Left lung (tissue), 10 donors: ENCODE data around the gene GPR35. TPM values are rescaled to one million over a fixed set of nuclear protein-coding genes. Genes with fewer than 3 reads are reported as not detected.
A peak's percentile ranks its signal among the peaks of the same experiment; 100 is the strongest.

Experiments used
- ATAC-seq: fragments of 200-7000 bp; cut with Tn5 transposase; one replicate; pipeline ENCODE4 v1.9.1; 2020; ENCODE audit warnings: moderate library complexity
- DNase-seq, 4 donors: peaks; one replicate each; pipeline ENCODE4 v3.0.0-alpha.2; 2013 to 2020
- H3K27ac ChIP-seq, 2 donors: fragments of 200-600 bp; sonication (generic) in 1 of 2; one replicate each; pipeline versions ENCODE4 v1.5.0 to v1.8.0; 2020 to 2021
- H3K27me3 ChIP-seq, 2 donors: fragments of 200-600 bp; sonication (generic) in 1 of 2; one replicate each; pipeline versions ENCODE4 v1.5.0 to v1.8.0; 2020 to 2021
- H3K36me3 ChIP-seq, 2 donors: fragments of 200-600 bp; sonication (generic) in 1 of 2; one replicate each; pipeline versions ENCODE4 v1.5.0 to v1.8.0; 2020 to 2021
- H3K4me1 ChIP-seq, 2 donors: fragments of 200-600 bp; one replicate each; pipeline ENCODE4 v1.8.0; 2021
- H3K4me3 ChIP-seq, 2 donors: fragments of 200-600 bp; sonication (generic) in 1 of 2; one replicate each; pipeline versions ENCODE4 v1.5.0 to v1.8.0; 2020 to 2021; ENCODE audit warnings: mild to moderate bottlenecking in 1 of 2
- H3K9me3 ChIP-seq, 2 donors: fragments of 200-600 bp; sonication (generic) in 1 of 2; one replicate each; pipeline versions ENCODE4 v1.5.0 to v1.8.0; 2020 to 2021
- CTCF ChIP-seq, 2 donors: fragments of 200-600 bp; sonication (generic) in 1 of 2; IDR thresholded peaks; one replicate each; pipeline versions ENCODE4 v1.5.0 to v1.8.0; 2021; ENCODE audit warnings: antibody characterized with exemption in 2 of 2
- intact Hi-C, 2 donors: fragments of 100-400 bp; cut with DNase I; formaldehyde crosslinking; loops; one replicate each; pipeline versions ENCODE4 v1.11.2 to v1.14.2; 2022
- polyA plus RNA-seq, 6 donors: library from polyadenylated mRNA; unstranded; fragments of 120-200 nt; gene quantifications; one replicate each; pipeline ENCODE4 v1.2.1, GENCODE V29; 2013; ENCODE audit not compliant: insufficient read length in 6 of 6
- total RNA-seq, 2 donors: library from RNA; stranded (reverse); fragmentation: NEBNext Ultra II Directional; extraction: Animal tissue kit (Norgen Biotek cat#: 25700); gene quantifications; one replicate each; pipeline ENCODE4 v1.2.1, GENCODE V29; 2021
- donor health status: DM: no; HTN: yes; CAD: no.
- donor health status: DM: no; HTN: no; CAD: no.

GPR35 gene
- total and polyA plus RNA-seq, 8 donors = 1.1 to 6.0 (median 2.7) TPM

- intact Hi-C loops = no loop called here
- Histone ChIP-seq H3K27ac (no peak overlapping the region), H3K27me3 (no peaks in the 10 kb centered on the region), H3K9me3 (no peaks in the 10 kb centered on the region), H3K36me3 (peaks cover 0 to 99% of the 10 kb centered on the region in 2 donors), H3K4me1 (no peaks in the 10 kb centered on the region), H3K4me3 (no peak overlapping the region)
- TF ChIP-seq CTCF (IDR thresholded peaks at IDR 0.05) = no peak
- DNase-seq (peak in 2 of 4 donors; percentile 28 to 72), ATAC-seq (no peak)
Measured at GRCh38 chr2:240594511-240595380, 30.5 kb upstream of the GPR35 start.

- Histone ChIP-seq H3K4me3 (no peak overlapping the region), H3K36me3 (peaks cover 0 to 98% of the 10 kb centered on the region in 2 donors), H3K9me3 (no peaks in the 10 kb centered on the region), H3K27ac (no peak overlapping the region), H3K4me1 (no peaks in the 10 kb centered on the region), H3K27me3 (no peaks in the 10 kb centered on the region)
- intact Hi-C loops = no loop called here
- ATAC-seq (peak; percentile 34), DNase-seq (peak in 1 of 4 donors; percentile 28)
- TF ChIP-seq CTCF (IDR thresholded peaks at IDR 0.05) = no peak
Measured at GRCh38 chr2:240595381-240596079, 29.8 kb upstream of the GPR35 start.

GRCh38 chr2:240596080-240596460 is 29.2 kb upstream of the GPR35 start:
- peaks cover 0 to 98% of the 10 kb centered on the region in 2 donors for H3K36me3 ChIP-seq
- peak in 2 of 4 donors; percentile 23 to 56 for DNase-seq
- H3K27me3 ChIP-seq = no peaks in the 10 kb centered on the region
- H3K9me3 ChIP-seq = no peaks in the 10 kb centered on the region
- no peaks in the 10 kb centered on the region for H3K4me1 ChIP-seq
- no peak overlapping the region for H3K4me3 ChIP-seq
- ATAC-seq = no peak
- intact Hi-C loops = no loop called here
- no peak for TF ChIP-seq CTCF (IDR thresholded peaks at IDR 0.05)
- H3K27ac ChIP-seq = no peak overlapping the region

GRCh38 chr2:240596491-240596931 is 28.8 kb upstream of the GPR35 start:
- TF ChIP-seq CTCF (IDR thresholded peaks at IDR 0.05) = no peak
- no peak overlapping the region for H3K27ac ChIP-seq
- H3K4me3 ChIP-seq = no peak overlapping the region
- no peaks in the 10 kb centered on the region for H3K9me3 ChIP-seq
- intact Hi-C loops = no loop called here
- DNase-seq = peak in 2 of 4 donors; percentile 19 to 63
- ATAC-seq = no peak
- H3K36me3 ChIP-seq = peaks cover 0 to 98% of the 10 kb centered on the region in 2 donors
- H3K27me3 ChIP-seq = no peaks in the 10 kb centered on the region
- no peaks in the 10 kb centered on the region for H3K4me1 ChIP-seq

GRCh38 chr2:240597054-240597418 is 28.2 kb upstream of the GPR35 start:
- Histone ChIP-seq H3K27me3 (no peaks in the 10 kb centered on the region), H3K4me3 (no peak overlapping the region), H3K27ac (no peak overlapping the region), H3K4me1 (no peaks in the 10 kb centered on the region), H3K9me3 (no peaks in the 10 kb centered on the region), H3K36me3 (peaks cover 0 to 98% of the 10 kb centered on the region in 2 donors)
- intact Hi-C loops = no loop called here
- TF ChIP-seq CTCF (IDR thresholded peaks at IDR 0.05) = no peak
- no peak for ATAC-seq
- peak in 2 of 4 donors; percentile 12 to 51 for DNase-seq
